Measurements from ENCODE around the gene CMTM1. TPM values are rescaled to one million over a fixed set of nuclear protein-coding genes. Genes with fewer than 3 reads are reported as not detected.
"Not testable (repeated sequence)": the region's sequence is repeated elsewhere in the genome, so short reads cannot be mapped to it uniquely, and the experiment has no call there.

The CMTM1 gene
- total RNA-seq, 2 donors from 2014 or later = 1.6 TPM; not detected in 1

- Histone ChIP-seq H3K4me3 (no peak overlapping the region), H3K4me1 (no peaks in the 10 kb centered on the region), H3K27ac (no peak overlapping the region), H3K27me3 (no peaks in the 10 kb centered on the region), H3K36me3 (no peaks in the 10 kb centered on the region), H3K9me3 (no peaks in the 10 kb centered on the region)
- DNase-seq (ENCODE audit: low spot score) = no peak
- no peak for TF ChIP-seq CTCF (IDR thresholded peaks at IDR 0.05)
Measured at GRCh38 chr16:66594739-66595138, 28.5 kb downstream of the CMTM1 start.

DNA sequence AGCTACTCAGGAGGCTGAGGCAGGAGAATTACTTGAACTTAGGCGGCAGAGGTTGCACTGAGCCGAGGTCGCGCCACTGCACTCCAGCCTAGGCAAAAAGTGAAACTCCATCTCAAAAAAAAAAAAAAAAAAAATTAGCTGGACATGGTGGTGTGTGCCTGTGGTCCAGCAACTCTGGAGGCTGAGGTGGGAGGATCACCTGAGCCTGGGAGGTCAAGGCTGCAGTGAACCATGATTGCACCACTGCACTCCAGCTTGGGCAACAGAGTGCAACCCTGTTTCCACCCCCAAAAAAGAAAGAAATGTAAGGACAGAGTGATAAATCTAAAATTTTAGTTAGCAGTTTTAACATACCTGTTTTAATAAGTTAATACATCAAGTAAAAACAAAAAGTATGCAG, 30.3 kb downstream of the CMTM1 start:
- not testable (repeated sequence) for DNase-seq (ENCODE audit: low spot score); H3K27me3 ChIP-seq; H3K4me3 ChIP-seq; H3K36me3 ChIP-seq; H3K4me1 ChIP-seq; H3K27ac ChIP-seq; H3K9me3 ChIP-seq

DNA sequence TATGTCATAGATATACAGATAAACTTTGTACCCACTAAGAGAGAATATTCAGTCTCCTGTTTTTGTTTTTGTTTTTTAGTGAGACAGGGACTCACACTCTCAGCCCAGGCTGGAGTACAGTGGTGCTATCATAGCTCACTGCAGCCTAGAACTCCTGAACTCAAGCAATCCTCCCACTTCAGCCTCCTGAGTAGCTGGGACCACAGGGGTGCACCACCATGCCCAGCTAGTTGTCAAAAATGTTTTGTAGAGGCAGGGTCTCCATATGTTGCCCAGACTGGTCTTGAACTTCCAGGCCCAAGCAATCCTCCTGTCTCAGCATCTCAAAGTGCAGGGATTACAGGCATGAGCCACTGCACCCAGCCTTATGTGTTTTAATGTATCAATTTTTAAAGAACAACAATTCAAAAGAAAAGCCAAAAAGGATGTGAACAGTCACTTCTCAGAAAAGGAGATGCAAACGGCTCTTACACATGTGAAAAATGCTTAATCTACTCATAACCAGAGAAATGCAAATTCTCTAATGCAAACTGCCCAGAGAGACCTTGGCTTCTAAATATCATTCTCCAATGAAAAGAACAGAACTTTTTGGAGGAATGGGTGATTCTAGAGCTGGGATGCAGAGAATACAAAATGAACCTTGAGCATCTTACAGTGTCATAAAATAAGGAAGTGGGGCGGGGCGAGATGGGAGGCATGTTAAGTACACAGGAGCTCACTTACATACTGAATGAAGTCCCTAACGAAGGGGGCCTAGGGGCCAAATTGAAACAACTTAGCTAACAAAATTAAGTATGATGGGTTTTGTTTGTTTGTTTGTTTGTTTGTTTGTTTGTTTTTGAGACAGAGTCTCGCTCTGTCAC, 31.0 kb downstream of the CMTM1 start:
- H3K36me3 ChIP-seq = no peaks in the 10 kb centered on the region
- no peaks in the 10 kb centered on the region for H3K4me1 ChIP-seq
- no peak overlapping the region for H3K4me3 ChIP-seq
- H3K27ac ChIP-seq = no peak overlapping the region
- DNase-seq (ENCODE audit: low spot score) = no peak
- no peaks in the 10 kb centered on the region for H3K9me3 ChIP-seq
- H3K27me3 ChIP-seq = no peaks in the 10 kb centered on the region
- TF ChIP-seq CTCF (IDR thresholded peaks at IDR 0.05) = no peak

DNA sequence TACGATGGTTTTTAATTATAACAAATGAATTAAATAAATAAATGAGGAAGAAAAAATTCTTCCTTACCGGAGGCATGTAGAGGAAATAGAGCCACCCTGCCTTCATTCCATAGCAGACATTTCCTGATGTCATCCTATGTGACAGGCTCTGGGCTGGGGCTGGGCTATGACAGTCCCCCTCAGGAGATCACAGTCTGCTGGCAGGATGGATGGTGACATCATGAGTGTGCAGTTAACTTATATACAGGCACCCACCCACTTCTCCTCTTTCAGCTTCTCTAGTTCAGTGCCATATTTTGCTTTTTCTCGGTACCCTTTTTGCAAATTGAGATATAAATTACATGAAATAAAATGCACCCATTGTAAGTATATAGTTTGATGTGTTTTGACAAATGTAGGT, 31.9 kb downstream of the CMTM1 start:
- Histone ChIP-seq H3K36me3 (no peaks in the 10 kb centered on the region), H3K27ac (no peak overlapping the region), H3K4me1 (no peaks in the 10 kb centered on the region), H3K4me3 (no peak overlapping the region), H3K9me3 (no peaks in the 10 kb centered on the region), H3K27me3 (no peaks in the 10 kb centered on the region)
- TF ChIP-seq CTCF (IDR thresholded peaks at IDR 0.05) = no peak
- DNase-seq (ENCODE audit: low spot score) = no peak

DNA sequence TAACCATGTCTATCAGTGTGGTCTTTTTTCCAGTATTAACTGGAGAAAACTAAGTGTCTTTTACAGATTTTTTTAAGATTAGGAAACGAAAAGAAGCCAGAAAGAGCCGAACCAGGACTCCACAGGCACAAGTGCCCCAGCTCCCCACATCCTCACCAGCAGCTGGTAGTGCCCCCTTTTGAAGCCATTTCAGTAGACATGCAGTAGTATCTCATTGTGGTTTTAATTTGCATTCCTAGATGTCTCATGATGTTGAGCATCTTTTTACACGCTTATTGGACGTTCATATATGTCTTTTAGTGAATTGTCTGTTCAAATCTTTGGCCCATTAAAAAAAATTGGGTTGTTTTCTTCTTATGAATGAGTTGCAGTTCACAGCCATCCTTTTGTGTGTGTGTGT, 33.5 kb downstream of the CMTM1 start:
- TF ChIP-seq CTCF (IDR thresholded peaks at IDR 0.05) = no peak
- Histone ChIP-seq H3K9me3 (no peaks in the 10 kb centered on the region), H3K4me3 (no peak overlapping the region), H3K27me3 (no peaks in the 10 kb centered on the region), H3K27ac (no peak overlapping the region), H3K36me3 (no peaks in the 10 kb centered on the region), H3K4me1 (peaks cover 0 to 11% of the 10 kb centered on the region in 2 donors)
- no peak for DNase-seq (ENCODE audit: low spot score)

DNA sequence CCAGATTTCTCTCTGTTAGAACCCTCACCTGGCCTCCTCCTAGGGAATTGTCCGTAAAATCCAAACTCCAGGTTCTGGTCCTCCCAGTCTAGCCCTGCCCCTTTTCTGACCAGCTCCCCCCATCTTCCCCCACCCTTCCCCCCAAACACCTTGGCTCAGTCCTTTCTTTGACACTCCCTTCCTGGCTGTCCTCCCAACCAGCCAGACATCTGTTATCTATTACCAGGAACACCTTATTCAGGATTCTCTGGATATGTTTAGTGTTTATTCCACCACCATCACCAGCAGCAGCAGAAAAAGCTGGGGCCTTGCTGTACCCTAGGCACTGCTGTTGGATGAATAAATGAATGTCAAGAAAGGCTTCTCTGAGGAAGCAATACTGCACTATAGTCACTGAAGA, 34.2 kb downstream of the CMTM1 start:
- no peak for TF ChIP-seq CTCF (IDR thresholded peaks at IDR 0.05)
- H3K4me1 ChIP-seq = peaks cover 0 to 15% of the 10 kb centered on the region in 2 donors
- no peak overlapping the region for H3K4me3 ChIP-seq
- DNase-seq (ENCODE audit: low spot score) = no peak
- no peaks in the 10 kb centered on the region for H3K27me3 ChIP-seq
- no peak overlapping the region for H3K27ac ChIP-seq
- H3K36me3 ChIP-seq = no peaks in the 10 kb centered on the region
- H3K9me3 ChIP-seq = no peaks in the 10 kb centered on the region

Measured in right atrium auricular region (tissue), 2 donors.